A549 (cell line): ENCODE measurements around the gene RSPH4A. TPM values are rescaled to one million over a fixed set of nuclear protein-coding genes. Genes with fewer than 3 reads are reported as not detected.

Experiments used
- ATAC-seq, 2 experiments: fragments of 200-7000 bp in 1 of 2; fragments of >200 bp in 1 of 2; cut with Nextera tagmentation in 1 of 2; cut with Tn5 transposase in 1 of 2; 3 replicates each; pipeline versions ENCODE4 v1.8.0 to v1.9.1; 2018 to 2020; ENCODE audit warnings: mild to moderate bottlenecking in 1 of 2, moderate library complexity in 1 of 2
- CTCF ChIA-PET: fragments of 300-600 bp; sonication (Branson Sonifier 250); formaldehyde crosslinking; extraction: SDS; loops from one replicate; lab custom pipeline; 2021; ENCODE audit warnings: antibody characterized with exemption, inconsistent platforms; lab: Yijun Ruan, JAX
- POLR2A ChIA-PET: fragments of 350-600 bp; formaldehyde crosslinking; extraction: SDS; loops from one replicate; lab custom pipeline; 2021; ENCODE audit warnings: antibody characterized with exemption, inconsistent platforms; lab: Yijun Ruan, JAX
- DNase-seq, 2 experiments: peaks; one replicate each; pipeline versions ENCODE4 v3.0.0 to v3.0.0-alpha.2; 2011 to 2016; ENCODE audit warnings: low read depth in 1 of 2, low spot score in 1 of 2
- FAIRE-seq: peaks from 2 replicates; lab custom pipeline; 2011; peaks lifted over from hg19 to GRCh38; lab: Jason Lieb, UNC
- H3K27ac ChIP-seq, 2 experiments: fragments of >200 bp; sonication (Bioruptor Twin); formaldehyde crosslinking; 3 replicates each; pipeline ENCODE4 v1.5.1; 2016 to 2017
- H3K4me1 ChIP-seq: fragments of >200 bp; sonication (Bioruptor Twin); formaldehyde crosslinking; 3 replicates; pipeline ENCODE4 v1.6.1; 2016
- H3K4me2 ChIP-seq: fragments of >200 bp; sonication (Bioruptor Twin); formaldehyde crosslinking; 3 replicates; pipeline ENCODE4 v1.6.1; 2016
- H3K4me3 ChIP-seq: fragments of >200 bp; sonication (Bioruptor Twin); formaldehyde crosslinking; 3 replicates; pipeline ENCODE4 v1.5.1; 2016
- H3K9me3 ChIP-seq: fragments of >200 bp; sonication (Bioruptor Twin); formaldehyde crosslinking; 3 replicates; pipeline ENCODE4 v1.6.1; 2016
- ATOH8 ChIP-seq: fragments of 250-450 bp; sonication (Bioruptor Pico); IDR thresholded peaks from 2 replicates; pipeline ENCODE4 v1.5.0; 2020; ENCODE audit warnings: low read depth, mild to moderate bottlenecking, moderate library complexity
- CHD2 ChIP-seq: fragments of 150-350 bp; IDR thresholded peaks from 2 replicates; pipeline ENCODE4 v1.6.1; 2014; ENCODE audit warnings: low read length; ENCODE audit not compliant: partially characterized antibody
- CHD4 ChIP-seq: fragments of 200-600 bp; sonication (generic); IDR thresholded peaks from 2 replicates; pipeline ENCODE4 v1.6.1; 2016; ENCODE audit warnings: antibody characterized with exemption, mild to moderate bottlenecking, borderline replicate concordance
- CTCF ChIP-seq: fragments of >200 bp; sonication (Bioruptor Twin); formaldehyde crosslinking; IDR thresholded peaks from 3 replicates; pipeline ENCODE4 v1.5.1; 2016
- ELK1 ChIP-seq: fragments of 150-350 bp; IDR thresholded peaks from 2 replicates; pipeline ENCODE4 v1.6.1; 2014; ENCODE audit warnings: low read depth, mild to moderate bottlenecking, low read length
- EP300 ChIP-seq, 2 experiments: fragments of >200 bp; sonication (Bioruptor Twin); formaldehyde crosslinking; IDR thresholded peaks; 2 replicates in 1 of 2; 3 replicates in 1 of 2; pipeline ENCODE4 v1.6.1; 2016 to 2017
- ESRRA ChIP-seq: fragments of 150-350 bp; IDR thresholded peaks from 2 replicates; pipeline ENCODE4 v1.6.1; 2014; ENCODE audit warnings: mild to moderate bottlenecking, low read length, borderline replicate concordance
- HEYL ChIP-seq: fragments of 250-450 bp; sonication (Bioruptor Pico); IDR thresholded peaks from 2 replicates; pipeline ENCODE4 v1.8.0; 2021; ENCODE audit warnings: mild to moderate bottlenecking, moderate library complexity
- HOXB5 ChIP-seq: fragments of 250-450 bp; sonication (Bioruptor Pico); IDR thresholded peaks from 2 replicates; pipeline ENCODE4 v1.5.0; 2020; ENCODE audit warnings: mild to moderate bottlenecking, moderate library complexity
- KDM1A ChIP-seq: fragments of 200-600 bp; sonication (generic); IDR thresholded peaks from 2 replicates; pipeline ENCODE4 v1.6.1; 2016; ENCODE audit warnings: low read depth, mild to moderate bottlenecking
- NPAS2 ChIP-seq: fragments of 250-450 bp; sonication (Bioruptor Pico); IDR thresholded peaks from 2 replicates; pipeline ENCODE4 v1.8.0; 2022; ENCODE audit warnings: mild to moderate bottlenecking, moderate library complexity, borderline replicate concordance
- PBX3 ChIP-seq: IDR thresholded peaks from 2 replicates; pipeline ENCODE4 v1.6.1; 2012
- RFX5 ChIP-seq: fragments of 450-650 bp; IDR thresholded peaks from 2 replicates; pipeline ENCODE4 v1.7.1; 2014; ENCODE audit warnings: antibody characterized with exemption, mild to moderate bottlenecking, moderate library complexity
- RNF2 ChIP-seq: fragments of 200-600 bp; sonication (generic); IDR thresholded peaks from 2 replicates; pipeline ENCODE4 v1.6.1; 2016; ENCODE audit warnings: low read depth, mild to moderate bottlenecking, antibody characterized with exemption, moderate library complexity, borderline replicate concordance
- TFCP2L1 ChIP-seq: fragments of 250-450 bp; sonication (Bioruptor Pico); IDR thresholded peaks from 2 replicates; pipeline ENCODE4 v1.5.0; 2021; ENCODE audit warnings: mild to moderate bottlenecking
- TP53 ChIP-seq: fragments of 250-450 bp; sonication (Bioruptor Pico); IDR thresholded peaks from 2 replicates; pipeline ENCODE4 v1.5.0; 2021; ENCODE audit warnings: mild to moderate bottlenecking, moderate library complexity
- ZFP36 ChIP-seq: fragments of 450-650 bp; IDR thresholded peaks from 2 replicates; pipeline ENCODE4 v1.6.1; 2014; ENCODE audit warnings: borderline replicate concordance; ENCODE audit not compliant: partially characterized antibody
- WGBS: methylation state at CpG from one replicate; pipeline ENCODE4 v1.1.6; 2017; ENCODE audit errors: missing lambda C conversion rate; 5-methylcytosine and 5-hydroxymethylcytosine counted together
- polyA plus RNA-seq, 4 experiments: library from polyadenylated mRNA; depleted of rRNA in 3 of 4; stranded (reverse); fragments of >200 nt; fragmentation: RNase III in 1 of 4; extraction: RNeasy Plus Mini Kit Qiagen cat#74134 plus additional on column Dnase treatment in 1 of 4; gene quantifications; 2 replicates in 3 of 4; 3 replicates in 1 of 4; pipeline ENCODE4 v1.2.3, GENCODE V29; 2011 to 2017

Gene RSPH4A
- polyA plus RNA-seq, 2 of the 4 experiments (the other 2 are of a cell fraction), result 0.13 to 0.28 TPM

GRCh38 chr6:116578335-116578734, 37.9 kb upstream of the RSPH4A start:
- DNase-seq, result no peak
- Histone ChIP-seq H3K27ac (no peak overlapping the region), H3K4me1 (peaks cover under 1% of the 10 kb centered on the region; the same call in 2 of the 3 replicates), H3K4me3 (no peak overlapping the region), H3K9me3 (no peaks in the 10 kb centered on the region), H3K4me2 (no peak overlapping the region)
- CTCF ChIA-PET, result no interaction called here
- TF ChIP-seq ESRRA (no peak), PBX3 (no peak), RNF2 (no peak), TP53 (no peak), CTCF (no peak), ZFP36 (no peak), CHD4 (no peak), RFX5 (no peak), ATOH8 (CRISPR knock-in tag) (no peak), ELK1 (no peak), KDM1A (no peak), HOXB5 (CRISPR knock-in tag) (no peak), CHD2 (no peak)
- TF ChIP-seq, all 56 proteins: peak for 0
- ATAC-seq (no peak), FAIRE-seq (no peak)
- POLR2A ChIA-PET, result no interaction called here

DNA sequence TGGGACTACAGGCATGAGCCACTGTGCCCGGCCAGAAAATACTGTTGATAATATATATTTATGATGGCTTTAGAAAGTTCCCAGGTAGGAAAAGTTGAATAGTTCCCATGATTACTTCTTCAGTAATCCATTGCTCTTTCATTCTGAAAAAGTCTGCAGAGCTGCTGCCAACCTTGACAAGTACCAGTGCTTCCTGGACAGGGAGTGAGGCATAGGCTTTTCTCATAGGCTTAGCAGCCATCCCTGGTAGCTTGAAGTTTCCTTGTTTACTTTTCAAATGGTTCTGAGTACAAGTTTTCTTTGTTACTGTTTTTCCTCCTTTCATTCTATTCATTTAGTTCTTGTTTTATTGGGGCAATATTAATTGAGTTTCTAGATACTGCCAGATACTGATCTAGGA, 37.1 kb upstream of the RSPH4A start:
- WGBS, result 94% methylated on average over 1 of the region's 1 CpG
- FAIRE-seq, result no peak
- Histone ChIP-seq H3K4me1 (no peaks in the 10 kb centered on the region), H3K27ac (no peak overlapping the region), H3K4me2 (no peak overlapping the region), H3K4me3 (no peak overlapping the region), H3K9me3 (no peaks in the 10 kb centered on the region)
- DNase-seq, result no peak
- CTCF ChIA-PET, result no interaction called here
- POLR2A ChIA-PET, result no interaction called here
- no peak for ATAC-seq
- no peak for TF ChIP-seq NPAS2
- no peak for TF ChIP-seq HEYL (CRISPR knock-in tag)
- no peak for TF ChIP-seq ESRRA
- TF ChIP-seq HOXB5 (CRISPR knock-in tag), result no peak
- no peak for TF ChIP-seq CHD4
- TF ChIP-seq PBX3, result no peak
- TF ChIP-seq TFCP2L1 (CRISPR knock-in tag), result no peak
- TF ChIP-seq EP300 (IDR thresholded peaks at IDR 0.05), result no peak
